Stomach (tissue), 4 donors: ENCODE data around the gene RASAL3.

ENCODE experiments used
- CTCF ChIP-seq, 7 experiments: fragments of 450-650 bp in 4 of 7; fragments of 200-600 bp in 3 of 7; sonication (generic) in 3 of 7; IDR thresholded peaks; one replicate each; pipeline ENCODE4 v1.5.1; 2016 to 2019; ENCODE audit warnings: antibody characterized with exemption in 7 of 7, control low read depth in 2 of 7, mild to moderate bottlenecking in 1 of 7
- POLR2A ChIP-seq, 4 donors: fragments of 450-650 bp; IDR thresholded peaks; one replicate each; pipeline ENCODE4 v1.6.1; 2016; ENCODE audit warnings: antibody characterized with exemption in 4 of 4, control low read depth in 2 of 4, mild to moderate bottlenecking in 1 of 4, moderate library complexity in 1 of 4

- TF ChIP-seq CTCF (IDR thresholded peaks at IDR 0.05) (no peak), POLR2A (IDR thresholded peaks at IDR 0.05) (no peak)
These were observed 7.3 kb upstream of the RASAL3 start for GRCh38 chr19:15471639-15472101.
